K562 (cell line): ENCODE results near the gene C1orf50. TPM values are rescaled to one million over a fixed set of nuclear protein-coding genes. Genes with fewer than 3 reads are reported as not detected.

Experiments
- DEAF1 ChIP-seq: fragments of 450-650 bp; formaldehyde crosslinking; IDR thresholded peaks from 2 replicates; pipeline ENCODE4 v1.4.0; 2020; ENCODE audit warnings: mild to moderate bottlenecking, moderate library complexity
- GABPA ChIP-seq: fragments of 200-800 bp; sonication (Bioruptor generic); conservative IDR thresholded peaks from 2 replicates; pipeline ENCODE4 v1.6.1; 2016; ENCODE audit warnings: low read depth, missing genetic modification characterization, missing compliant biosample characterization
- GABPB2 ChIP-seq: fragments of 250-450 bp; sonication (Bioruptor Pico); conservative IDR thresholded peaks from 2 replicates; pipeline ENCODE4 v1.5.1; 2021; ENCODE audit warnings: mild to moderate bottlenecking
- IRF9 ChIP-seq: fragments of 450-650 bp; IDR thresholded peaks from 2 replicates; pipeline ENCODE4 v1.6.1; 2016; ENCODE audit warnings: missing biosample characterization, missing genetic modification characterization
- KLF16 ChIP-seq: IDR thresholded peaks from 2 replicates; pipeline ENCODE4 v1.6.1; 2016; ENCODE audit warnings: antibody characterized with exemption
- MBD1 ChIP-seq: fragments of 250-450 bp; sonication (Bioruptor Pico); IDR thresholded peaks from 2 replicates; pipeline ENCODE4 v1.8.0; 2022; ENCODE audit warnings: inconsistent platforms
- PKNOX1 ChIP-seq: fragments of 450-650 bp; IDR thresholded peaks from 2 replicates; pipeline ENCODE4 v1.6.1; 2016
- RBBP5 ChIP-seq: fragments of 200-600 bp; sonication (generic); IDR thresholded peaks from 2 replicates; pipeline ENCODE4 v1.6.1; 2012; ENCODE audit warnings: borderline replicate concordance, mild to moderate bottlenecking, low read length, control low read depth, inconsistent platforms; ENCODE audit not compliant: insufficient read depth, poor library complexity, severe bottlenecking
- RFX1 ChIP-seq: fragments of 450-650 bp; IDR thresholded peaks from 2 replicates; pipeline ENCODE4 v1.6.1; 2016; ENCODE audit warnings: mild to moderate bottlenecking, moderate library complexity
- SRF ChIP-seq, 2 experiments: fragments of 250-450, 450-650 bp in 1 of 2; sonication (Bioruptor Pico) in 1 of 2; sonication (generic) in 1 of 2; formaldehyde crosslinking; IDR thresholded peaks; 2 replicates each; pipeline versions ENCODE4 v1.5.0 to v1.5.1; 2020 to 2022; ENCODE audit warnings: mild to moderate bottlenecking in 1 of 2, missing genetic modification reagents in 1 of 2
- ZNF639 ChIP-seq, 2 experiments: fragments of 200-800 bp in 1 of 2; sonication (Bioruptor generic) in 1 of 2; sonication (generic) in 1 of 2; formaldehyde crosslinking in 1 of 2; IDR thresholded peaks in 1 of 2; conservative IDR thresholded peaks in 1 of 2; 2 replicates each; pipeline versions ENCODE4 v1.5.0 to v1.6.1; 2016 to 2020; ENCODE audit warnings: missing compliant biosample characterization in 1 of 2, missing genetic modification characterization in 1 of 2, missing genetic modification reagents in 1 of 2
- polyA plus RNA-seq, 8 experiments: library from polyadenylated mRNA; depleted of rRNA in 4 of 8; stranded (reverse) in 5 of 8; unstranded in 3 of 8; fragments of >200 nt; fragmentation: Nextera tagmentation in 2 of 8; fragmentation: Illumina TruSeq in 1 of 8; extraction: Ambion mirVana in 2 of 8; extraction: Trizol in 1 of 8; gene quantifications; 2 replicates each; pipeline versions ENCODE4 v1.2.1 to v1.2.3, GENCODE V29; 2011 to 2014; ENCODE audit warnings: inconsistent platforms in 1 of 8, missing spikeins in 1 of 8
- total RNA-seq, 7 experiments: library from RNA; depleted of rRNA in 6 of 7; stranded (reverse); fragments of >200 nt in 6 of 7; fragmentation: Illumina TruSeq in 2 of 7; extraction: Trizol in 2 of 7; gene quantifications; 2 replicates each; pipeline versions ENCODE4 v1.2.1 to v1.2.3, GENCODE V29; 2011 to 2021; ENCODE audit warnings: low replicate concordance in 1 of 7
- TF ChIP-seq, protein P1 (sequence below): sonication (generic); formaldehyde crosslinking; IDR thresholded peaks from 2 replicates; pipeline ENCODE4 v1.5.0; 2020; ENCODE audit warnings: missing genetic modification reagents
- TF ChIP-seq, protein P2 (sequence below): IDR thresholded peaks from 2 replicates; pipeline ENCODE4 v1.6.1; 2011; ENCODE audit not compliant: insufficient read length; ENCODE audit errors: extremely low read depth

C1orf50 gene
- total and polyA plus RNA-seq, 9 of the 15 experiments (the other 6 are each of a cell fraction or from before 2014, with no cell fraction given) = 0.55 to 13.9 (median 5.2) TPM

- TF ChIP-seq DEAF1 = 0 out of 2 replicates have a peak, but pooled peaks have one; percentile 23
- no peak for TF ChIP-seq RFX1
- TF ChIP-seq RBBP5 = no peak
- TF ChIP-seq MBD1 (CRISPR knock-in tag) = no peak
- TF ChIP-seq ZNF639 (CRISPR knock-in tag; conservative IDR thresholded peaks at IDR 0.05 in 1 of 2, IDR thresholded peaks at IDR 0.05 in 1 of 2) = no peak
- 0 out of 2 replicates have a peak, but pooled peaks have one; percentile 8 for TF ChIP-seq KLF16
- TF ChIP-seq, protein P1, sequence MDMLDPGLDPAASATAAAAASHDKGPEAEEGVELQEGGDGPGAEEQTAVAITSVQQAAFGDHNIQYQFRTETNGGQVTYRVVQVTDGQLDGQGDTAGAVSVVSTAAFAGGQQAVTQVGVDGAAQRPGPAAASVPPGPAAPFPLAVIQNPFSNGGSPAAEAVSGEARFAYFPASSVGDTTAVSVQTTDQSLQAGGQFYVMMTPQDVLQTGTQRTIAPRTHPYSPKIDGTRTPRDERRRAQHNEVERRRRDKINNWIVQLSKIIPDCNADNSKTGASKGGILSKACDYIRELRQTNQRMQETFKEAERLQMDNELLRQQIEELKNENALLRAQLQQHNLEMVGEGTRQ (CRISPR knock-in tag) = no peak
- TF ChIP-seq, protein P2, sequence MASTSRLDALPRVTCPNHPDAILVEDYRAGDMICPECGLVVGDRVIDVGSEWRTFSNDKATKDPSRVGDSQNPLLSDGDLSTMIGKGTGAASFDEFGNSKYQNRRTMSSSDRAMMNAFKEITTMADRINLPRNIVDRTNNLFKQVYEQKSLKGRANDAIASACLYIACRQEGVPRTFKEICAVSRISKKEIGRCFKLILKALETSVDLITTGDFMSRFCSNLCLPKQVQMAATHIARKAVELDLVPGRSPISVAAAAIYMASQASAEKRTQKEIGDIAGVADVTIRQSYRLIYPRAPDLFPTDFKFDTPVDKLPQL = no peak
- 0 out of 4 replicates have a peak, but pooled peaks of 1 of the 2 experiments have one; percentile 35 for TF ChIP-seq SRF (CRISPR knock-in tag; IDR thresholded peaks at IDR 0.05)
- no peak for TF ChIP-seq PKNOX1
- TF ChIP-seq GABPB2 (CRISPR knock-in tag) = no peak
- TF ChIP-seq GABPA (tag) = peak; percentile 79
- no peak for TF ChIP-seq IRF9 (tag)
These were observed 9.8 kb upstream of the C1orf50 start (continued) for GRCh38 chr1:42756956-42757891.
